Activated naive CD4-positive, alpha-beta T cell treated with anti-CD3 and anti-CD28 coated beads for 36 hours (primary cell): ENCODE measurements around the gene RDH12. TPM values are rescaled to one million over a fixed set of nuclear protein-coding genes. Genes with fewer than 3 reads are reported as not detected.

Experiments
- total RNA-seq, 2 experiments: library from RNA; stranded (reverse); gene quantifications; one replicate each; pipeline ENCODE4 v1.2.3, GENCODE V29; 2021

RDH12 gene
- total RNA-seq, 2 experiments from 2014 or later: not detected

Other genes with a start within 250 kb of the RDH12 start
- gene TMEM229B, start 213.2 kb upstream of the RDH12 start, total RNA-seq: under 1 TPM; 0.49 to 0.64 TPM
- gene PLEKHH1, start 168.6 kb upstream of the RDH12 start, total RNA-seq: 1 to 10 TPM; 2.2 to 2.5 TPM
- gene PIGH, start 101.6 kb upstream of the RDH12 start, total RNA-seq: 10 to 100 TPM; 11.9 to 12.4 TPM
- 10 to 100 TPM; 20.3 to 20.8 TPM for gene ARG2, start 82.0 kb upstream of the RDH12 start, total RNA-seq
- 10 to 100 TPM; 74.2 to 78.3 TPM for gene VTI1B, start 27.3 kb upstream of the RDH12 start, total RNA-seq
- gene RDH11, start 6.1 kb upstream of the RDH12 start, total RNA-seq: 10 to 100 TPM; 58.5 to 64.3 TPM
- 10 to 100 TPM; 11.7 to 12.1 TPM for gene ZFYVE26, start 114.7 kb downstream of the RDH12 start, total RNA-seq
- 10 to 100 TPM; 44.8 to 47.6 TPM for gene RAD51B, start 117.9 kb downstream of the RDH12 start, total RNA-seq